ENCODE measurements around the gene ACTR6. TPM values are rescaled to one million over a fixed set of nuclear protein-coding genes. Genes with fewer than 3 reads are reported as not detected.
A peak's percentile ranks its signal among the peaks of the same experiment; 100 is the strongest.

ACTR6 gene
- total RNA-seq, 1 experiment from 2014 or later, result 34.9 TPM

GRCh38 chr12:100159391-100160104 is 41.1 kb upstream of the ACTR6 start:
- Histone ChIP-seq H3K9ac (ENCODE audit: extremely low read depth, insufficient read length, low read length) (no peak overlapping the region), H3K18ac (ENCODE audit: insufficient read length, low read depth, low read length) (no peak overlapping the region), H3K23ac (ENCODE audit: insufficient read length, low read depth, low read length) (no peak overlapping the region), H2BK120ac (ENCODE audit: low read depth, low read length, poor library complexity, severe bottlenecking) (no peak overlapping the region), H3K27ac (ENCODE audit: insufficient read length, low read depth, low read length) (no peak overlapping the region), H3K27me3 (ENCODE audit: insufficient read depth, low read length) (no peaks in the 10 kb centered on the region), H3K9me3 (ENCODE audit: control insufficient read depth, low read depth, low read length) (no peaks in the 10 kb centered on the region), H4K8ac (replicated peaks; ENCODE audit: insufficient read length, low read depth, low read length) (no peak overlapping the region), H3K56ac (ENCODE audit: insufficient read length, low read depth, low read length) (no peak overlapping the region), H2AFZ (ENCODE audit: low read length) (no peak overlapping the region), H2BK12ac (ENCODE audit: insufficient read length, low read depth, low read length) (no peak overlapping the region), H4K5ac (ENCODE audit: insufficient read length, low read depth, low read length) (no peak overlapping the region), H4K20me1 (ENCODE audit: control insufficient read depth, insufficient read depth, insufficient read length) (no peaks in the 10 kb centered on the region), H3T11ph (ENCODE audit: low read length) (no peak overlapping the region), H3K4me1 (ENCODE audit: insufficient read depth, low read length) (no peaks in the 10 kb centered on the region; the same call in none of the 2 replicates), H3K23me2 (ENCODE audit: insufficient read length, low read depth, low read length, poor library complexity, severe bottlenecking) (no peaks in the 10 kb centered on the region), H2BK5ac (ENCODE audit: insufficient read length, low read length) (no peak overlapping the region), H3K14ac (ENCODE audit: insufficient read depth, low read length) (no peak overlapping the region), H2BK20ac (ENCODE audit: low read depth, low read length, poor library complexity, severe bottlenecking) (no peak overlapping the region), H3K79me1 (ENCODE audit: insufficient read depth, low read depth, low read length, poor library complexity, severe bottlenecking) (no peaks in the 10 kb centered on the region), H4K91ac (ENCODE audit: insufficient read length, low read depth, low read length) (no peak overlapping the region), H3K4ac (ENCODE audit: low read depth, low read length) (no peak overlapping the region), H3K79me2 (ENCODE audit: insufficient read depth, low read length) (no peaks in the 10 kb centered on the region), H2AK5ac (ENCODE audit: insufficient read length, low read length) (no peak overlapping the region), H3K4me2 (ENCODE audit: insufficient read depth, insufficient read length, low read length) (no peak overlapping the region), H2BK15ac (ENCODE audit: low read depth, low read length) (no peak overlapping the region)
- no CpG with 5 or more reads among the region's 9 CpGs for WGBS (ENCODE audit: extremely low coverage, insufficient read length, low lambda C conversion rate)
- peak overlapping the region in 1 of 3 experiments; percentile 87; a peak in 2 of 7 replicates for H3K27ac Mint-ChIP-seq
- no peak overlapping the region for H3K4me3 Mint-ChIP-seq
- H3K36me3 Mint-ChIP-seq (ENCODE audit: insufficient read depth in 1 of 3, low read depth in 3 of 3), result peaks cover 7 to 23% (median 14%) of the 10 kb centered on the region in 3 experiments
- H3K27me3 Mint-ChIP-seq (ENCODE audit: low read depth), result no peaks in the 10 kb centered on the region
- DNase-seq, result no peak
- TF ChIP-seq CTCF (conservative IDR thresholded peaks at IDR 0.05), result no peak
- H3K4me1 Mint-ChIP-seq, result peaks cover 42 to 45% of the 10 kb centered on the region in 2 experiments
- H3K9me3 Mint-ChIP-seq, result peaks cover 6 to 15% of the 10 kb centered on the region in 2 experiments
